Activated T-cell treated with anti-CD3 and anti-CD28 coated beads for 1 hour (primary cell): ENCODE results near the gene FRMD6.

Experiments
- DNase-seq: peaks from one replicate; pipeline ENCODE4 v3.0.0-alpha.2; 2020; ENCODE audit warnings: low read depth

FRMD6 gene

GRCh38 chr14:51666826-51667225, 15.1 kb downstream of the FRMD6 start:
- no peak for DNase-seq

DNA sequence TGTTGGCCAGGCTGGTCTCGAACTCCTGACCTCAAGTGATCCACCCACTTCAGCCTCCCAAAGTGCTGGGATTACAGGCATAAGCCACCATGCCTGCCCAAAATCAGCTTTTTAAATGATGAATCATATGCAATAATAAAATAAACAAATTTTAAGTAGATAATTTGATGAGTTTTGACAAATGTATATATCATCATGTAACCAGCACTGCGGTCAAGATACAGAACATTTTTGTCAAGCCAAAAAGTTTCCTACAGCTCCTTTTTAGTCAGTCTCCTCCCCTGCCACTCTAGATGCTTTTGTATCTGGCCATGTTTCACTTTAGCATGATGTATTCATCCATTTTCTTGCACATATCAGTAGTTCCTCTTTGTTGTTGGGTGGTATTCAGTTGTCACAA, 17.2 kb downstream of the FRMD6 start:
- no peak for DNase-seq

DNA sequence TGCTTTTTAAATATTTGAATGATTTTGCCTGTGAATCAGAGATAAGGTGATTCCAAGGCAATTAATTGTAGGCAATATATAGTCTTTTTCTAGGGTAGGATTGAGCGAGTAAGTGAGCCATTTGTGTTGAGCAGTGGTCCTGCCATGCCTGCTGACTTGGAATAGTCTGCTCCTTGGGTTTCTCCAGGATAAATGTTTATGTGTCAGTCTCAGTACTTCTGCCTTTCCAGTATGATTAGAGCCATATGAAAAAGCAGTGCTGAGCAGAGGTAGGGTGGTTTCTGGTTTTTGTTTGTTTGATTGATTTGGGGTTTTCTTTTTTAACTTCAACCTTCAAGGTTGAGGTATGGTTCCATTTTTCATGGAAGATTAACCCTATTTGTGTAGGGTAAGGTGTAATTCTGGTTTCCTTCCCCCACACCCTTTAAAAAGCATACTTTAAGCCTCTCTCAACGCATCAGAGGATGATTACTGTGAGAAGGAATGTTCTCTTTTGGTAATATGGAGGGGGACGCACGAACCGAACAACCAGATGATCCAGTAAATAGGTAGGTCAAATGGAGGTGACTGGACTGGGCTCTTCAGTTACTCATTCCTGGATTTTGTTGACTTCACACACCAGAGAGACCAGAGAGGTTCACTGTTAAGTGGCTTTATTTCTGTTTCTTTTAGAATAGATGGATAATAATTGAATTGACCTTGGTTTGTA, 22.7 kb downstream of the FRMD6 start:
- no peak for DNase-seq

- no peak for DNase-seq
These were observed 24.8 kb downstream of the FRMD6 start for GRCh38 chr14:51676549-51676948.

- no peak for DNase-seq
These were observed 25.6 kb downstream of the FRMD6 start for GRCh38 chr14:51677266-51677665.

DNA sequence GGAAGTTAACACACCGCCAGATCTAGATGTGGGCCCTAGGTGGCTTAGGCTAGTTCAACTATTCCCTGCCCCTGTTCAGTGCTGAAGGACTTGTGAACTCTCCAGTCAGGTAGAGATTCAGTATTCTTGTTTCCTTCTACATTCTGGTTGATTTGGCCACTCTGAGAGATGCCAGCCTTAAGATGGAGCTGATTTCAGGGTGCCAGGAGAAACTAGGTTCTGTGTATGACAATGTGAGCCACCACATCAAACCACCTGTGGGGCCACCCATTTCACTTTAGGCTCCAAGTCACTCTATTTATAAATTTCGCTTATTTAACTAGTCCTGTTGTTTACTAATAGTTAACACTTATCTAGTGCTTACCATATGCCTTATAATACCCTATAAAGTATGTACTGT, 26.0 kb downstream of the FRMD6 start:
- DNase-seq = no peak

GRCh38 chr14:51680031-51680430, 28.3 kb downstream of the FRMD6 start:
- no peak for DNase-seq

DNA sequence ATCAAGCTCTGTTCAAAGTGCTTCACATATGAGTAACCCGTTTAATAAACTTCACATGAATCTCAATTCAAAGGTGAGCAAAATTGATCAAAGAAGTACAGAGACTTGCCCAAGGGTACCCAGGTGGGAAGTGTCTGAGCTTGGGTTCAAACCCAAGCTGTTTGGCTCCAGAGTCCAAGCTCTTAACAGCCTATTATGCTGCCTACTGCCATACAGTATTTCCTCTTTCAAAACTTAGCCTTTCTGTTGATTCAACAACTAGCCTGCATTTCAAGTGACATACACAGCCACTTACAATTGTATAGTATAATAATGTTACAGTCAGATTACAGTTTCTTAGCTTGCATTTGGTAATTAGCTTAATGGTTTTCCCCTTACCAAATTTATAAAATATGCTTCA, 29.7 kb downstream of the FRMD6 start:
- DNase-seq = no peak

DNA sequence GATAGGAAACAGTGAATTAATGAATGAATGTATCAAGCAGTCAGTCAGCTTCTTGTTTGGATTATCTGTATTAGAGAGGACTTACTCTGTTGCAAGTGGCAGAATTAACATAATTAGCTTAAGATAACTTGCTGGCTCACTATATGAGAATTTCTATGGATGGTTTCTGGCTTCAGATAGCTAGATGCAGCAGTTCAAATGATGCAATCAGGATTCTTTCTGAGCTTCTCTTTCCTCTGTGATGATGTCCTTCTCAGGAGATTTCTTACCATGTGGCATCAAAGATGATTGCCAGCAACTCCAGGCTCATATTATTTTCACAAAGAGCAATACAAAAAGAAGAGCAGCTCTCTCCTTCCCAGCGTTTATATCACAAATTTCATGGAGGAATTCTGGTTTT, 30.7 kb downstream of the FRMD6 start:
- no peak for DNase-seq

DNA sequence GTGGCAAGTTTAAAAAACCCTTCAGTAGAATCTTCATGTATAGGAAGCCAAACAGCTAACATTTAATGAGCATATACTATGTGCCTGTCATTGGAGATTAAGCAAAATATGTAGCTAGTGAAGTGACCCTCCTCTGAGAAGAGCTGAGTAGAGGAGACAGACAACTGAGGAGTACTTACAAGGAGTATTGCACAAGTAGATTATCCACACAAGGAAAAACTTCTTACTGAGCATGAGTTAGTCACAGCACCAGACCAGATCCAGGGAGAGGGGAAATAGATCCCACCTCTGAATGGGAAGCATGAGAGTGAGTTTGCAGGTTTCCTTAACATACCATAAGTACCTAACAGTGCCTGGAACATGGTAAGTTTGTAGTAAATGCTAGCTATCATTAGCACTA, 33.0 kb downstream of the FRMD6 start:
- DNase-seq = no peak

DNA sequence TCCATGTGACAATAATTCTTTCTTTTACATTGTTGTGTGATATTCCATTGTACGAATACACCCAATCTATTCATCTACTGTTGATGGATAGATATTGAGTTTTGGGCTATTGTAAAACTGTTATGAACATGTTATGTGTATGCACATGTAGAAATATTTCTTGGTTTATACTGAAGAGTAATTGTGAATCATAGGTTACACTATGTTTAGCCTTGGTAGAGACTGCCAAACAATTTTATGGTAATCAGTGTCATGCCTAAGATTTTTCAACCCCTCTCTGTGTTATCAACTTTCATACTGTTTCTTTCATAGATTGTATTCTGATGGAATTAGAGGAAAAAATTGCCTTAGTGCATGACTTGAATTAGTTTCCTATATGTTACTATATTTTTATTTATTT, 39.5 kb downstream of the FRMD6 start:
- DNase-seq = no peak

DNA sequence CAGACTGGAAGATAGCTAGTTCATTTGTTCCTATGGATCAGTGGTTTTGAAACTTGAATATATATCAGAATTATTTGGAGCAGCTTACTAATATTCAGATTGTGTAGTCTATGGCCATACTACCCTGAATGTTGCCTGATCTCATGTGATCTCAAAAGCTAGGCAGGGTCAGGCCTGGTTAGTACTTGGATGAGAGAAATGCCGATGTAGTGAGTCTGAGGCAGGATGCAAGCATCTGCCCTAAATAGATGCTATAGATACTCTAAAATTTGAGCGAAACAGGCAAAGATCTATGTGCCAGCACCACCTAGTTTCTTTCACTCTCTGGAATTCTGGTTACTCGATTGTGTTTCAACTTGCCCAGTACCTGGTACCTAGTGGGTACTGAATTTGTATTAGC, 40.9 kb downstream of the FRMD6 start:
- DNase-seq = no peak

DNA sequence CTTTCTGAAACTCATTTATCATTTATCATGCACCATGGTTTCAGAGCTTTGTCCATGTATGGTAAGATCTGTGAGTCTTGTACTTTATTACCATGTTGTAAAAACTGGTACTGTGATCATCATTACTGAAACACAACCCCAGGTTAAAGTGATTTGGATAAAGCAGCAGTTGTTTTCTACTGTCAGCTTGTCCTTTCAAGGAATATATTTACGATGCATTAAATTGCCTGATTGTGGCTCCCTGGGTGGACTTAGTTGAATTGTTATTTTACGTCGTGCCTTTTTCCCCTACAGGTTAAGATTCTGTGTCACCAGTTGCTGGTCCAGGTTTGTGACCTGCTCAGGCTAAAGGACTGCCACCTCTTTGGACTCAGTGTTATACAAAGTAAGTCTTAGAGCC, 46.1 kb downstream of the FRMD6 start:
- no peak for DNase-seq

- no peak for DNase-seq
These were observed 50.2 kb downstream of the FRMD6 start for GRCh38 chr14:51701951-51702350.

- DNase-seq = no peak
These were observed 52.1 kb downstream of the FRMD6 start for GRCh38 chr14:51703787-51704186.

DNA sequence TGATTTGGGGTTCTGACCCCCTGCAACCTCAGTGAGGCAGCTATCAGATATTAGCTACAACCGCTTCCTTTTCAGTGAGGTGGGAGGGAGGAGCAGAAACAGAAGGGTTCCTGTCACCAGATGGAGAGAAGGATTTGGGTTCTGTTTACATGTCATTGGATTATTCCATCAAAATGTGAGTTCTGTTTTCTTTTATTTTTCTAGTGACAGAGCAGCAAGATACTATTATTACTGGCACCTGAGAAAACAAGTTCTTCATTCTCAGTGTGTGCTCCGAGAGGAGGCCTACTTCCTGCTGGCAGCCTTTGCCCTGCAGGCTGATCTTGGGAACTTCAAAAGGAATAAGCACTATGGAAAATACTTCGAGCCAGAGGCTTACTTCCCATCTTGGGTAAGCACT, 52.8 kb downstream of the FRMD6 start:
- DNase-seq = no peak

DNA sequence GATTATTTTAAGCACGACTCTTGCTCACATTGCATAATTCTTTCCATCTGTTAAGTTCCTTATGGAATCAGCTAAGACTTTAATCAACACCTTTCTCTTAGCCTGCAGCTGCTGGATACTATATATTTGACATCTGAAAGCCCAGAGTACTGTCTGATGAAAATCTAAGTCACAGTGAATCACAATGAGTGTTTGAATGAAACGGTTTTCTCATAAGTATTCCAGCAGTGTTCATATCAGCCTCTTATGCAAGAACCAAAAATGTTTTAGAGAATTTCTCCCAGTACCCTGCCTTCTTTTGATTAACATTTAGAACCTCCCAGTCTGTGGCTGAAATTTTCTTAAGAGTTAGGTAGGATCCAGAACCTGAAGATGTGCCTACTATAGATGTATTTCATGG, 55.6 kb downstream of the FRMD6 start:
- no peak for DNase-seq

DNA sequence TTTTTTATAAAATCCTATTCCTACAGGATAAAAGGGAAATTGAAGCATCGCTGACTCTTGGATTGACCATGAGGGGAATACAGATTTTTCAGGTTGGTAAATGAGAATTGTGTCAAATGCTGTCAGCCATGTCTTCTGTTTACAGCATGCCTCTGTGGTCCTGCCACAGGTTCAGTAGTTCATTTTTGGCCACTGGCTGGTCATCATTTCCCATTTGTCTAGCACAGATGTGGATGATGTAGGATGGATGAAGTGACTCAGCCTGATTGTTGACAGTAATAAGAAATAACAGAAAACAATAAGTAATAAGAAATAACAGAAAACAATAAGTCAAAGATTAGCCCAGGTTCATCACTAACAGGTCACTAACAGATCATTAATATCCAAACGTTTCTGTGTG, 59.8 kb downstream of the FRMD6 start:
- no peak for DNase-seq

- DNase-seq = no peak
These were observed 63.5 kb downstream of the FRMD6 start for GRCh38 chr14:51715250-51715649.

DNA sequence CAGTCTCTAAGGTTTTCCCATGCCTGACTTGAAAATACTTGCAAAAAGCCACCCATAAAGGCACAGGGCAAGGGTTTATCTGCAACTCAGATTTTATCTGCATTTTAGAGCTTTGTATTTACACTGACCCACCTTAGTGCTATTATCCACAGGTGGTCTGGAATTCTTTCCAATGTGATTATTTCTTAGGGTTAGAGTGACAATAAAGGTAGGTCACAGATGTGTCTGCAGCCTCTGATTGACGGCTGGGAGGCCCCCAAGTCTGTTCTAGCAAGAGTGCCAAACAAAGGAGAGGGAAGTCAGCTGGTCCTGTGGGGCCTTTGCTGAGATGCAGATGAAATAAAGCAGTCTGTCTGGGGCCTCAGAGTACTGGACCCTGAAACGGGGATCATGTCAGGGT, 64.0 kb downstream of the FRMD6 start:
- no peak for DNase-seq

- DNase-seq = no peak
These were observed 64.9 kb downstream of the FRMD6 start for GRCh38 chr14:51716610-51717009.

DNA sequence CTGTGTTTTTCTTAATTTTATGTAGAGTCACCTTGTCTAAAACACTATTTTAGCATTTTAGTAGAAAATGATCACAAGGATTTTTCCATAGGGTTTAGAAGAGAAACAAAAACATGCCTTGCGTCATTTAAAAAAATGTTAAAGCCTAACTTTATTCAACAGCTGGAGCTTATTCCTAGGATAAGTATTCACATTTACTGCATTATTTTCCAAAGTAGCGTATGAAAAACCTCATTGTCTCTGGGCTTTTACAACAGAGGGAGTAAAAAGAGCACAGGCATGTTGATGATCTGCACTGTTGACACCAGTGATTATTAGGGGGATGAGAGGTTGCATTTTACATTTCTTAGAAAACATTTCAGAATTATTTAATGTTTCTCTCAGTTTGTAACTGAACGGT, 66.1 kb downstream of the FRMD6 start:
- no peak for DNase-seq

DNA sequence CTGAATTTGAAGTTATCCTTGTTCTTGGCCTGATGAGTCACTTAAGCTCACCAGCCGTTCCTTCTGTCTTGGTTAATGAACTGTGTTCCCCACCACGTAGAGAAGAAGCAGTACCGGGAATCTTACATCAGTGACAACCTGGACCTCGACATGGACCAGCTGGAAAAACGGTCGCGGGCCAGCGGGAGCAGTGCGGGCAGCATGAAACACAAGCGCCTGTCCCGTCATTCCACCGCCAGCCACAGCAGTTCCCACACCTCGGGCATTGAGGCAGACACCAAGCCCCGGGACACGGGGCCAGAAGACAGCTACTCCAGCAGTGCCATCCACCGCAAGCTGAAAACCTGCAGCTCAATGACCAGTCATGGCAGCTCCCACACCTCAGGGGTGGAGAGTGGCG, 68.2 kb downstream of the FRMD6 start:
- DNase-seq = no peak

- DNase-seq = no peak
These were observed 72.3 kb downstream of the FRMD6 start for GRCh38 chr14:51723990-51724389.

GRCh38 chr14:51724650-51725049, 72.9 kb downstream of the FRMD6 start:
- no peak for DNase-seq
